Astrocyte of the cerebellum (primary cell): ENCODE data around the gene PDS5B.

ENCODE experiments used
- DNase-seq: peaks from one replicate; pipeline ENCODE4 v3.0.0-alpha.2; 2011; ENCODE audit warnings: low read depth
- H3K4me3 ChIP-seq: 2 replicates; pipeline ENCODE4 v1.5.1; 2011; ENCODE audit warnings: mild to moderate bottlenecking, low read depth, low read length, moderate library complexity
- in situ Hi-C: cut with HindIII; loops from 2 replicates; pipeline ENCODE4 v1.10.0; 2017; ENCODE audit warnings: low sequenced_read_pairs
- TF ChIP-seq, protein P1 (sequence below): IDR thresholded peaks from 2 replicates; pipeline ENCODE4 v1.5.1; 2012; ENCODE audit warnings: low read length, low read depth, moderate library complexity, mild to moderate bottlenecking; ENCODE audit errors: missing control alignments

PDS5B gene

DNA sequence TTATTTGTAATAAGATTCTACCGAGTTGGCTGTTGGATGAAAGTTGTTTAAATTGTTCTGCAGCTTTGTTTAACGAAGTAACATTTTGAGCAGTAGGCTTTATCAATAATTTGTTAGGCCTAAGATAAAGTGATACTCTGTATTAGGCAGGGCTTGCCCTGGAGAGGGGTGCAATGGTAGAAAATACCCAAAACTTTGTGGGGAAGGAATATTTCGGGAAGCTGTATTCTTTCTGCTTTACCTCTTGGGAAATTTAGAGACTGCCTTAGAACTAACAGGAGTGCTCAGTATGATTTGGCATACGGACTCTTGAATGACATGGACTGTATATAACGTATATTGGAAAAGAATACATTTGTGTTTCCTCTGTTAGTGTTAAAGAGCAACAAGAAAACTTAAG is 2.5 kb downstream of the PDS5B start:
- DNase-seq, result no peak
- TF ChIP-seq, protein P1, sequence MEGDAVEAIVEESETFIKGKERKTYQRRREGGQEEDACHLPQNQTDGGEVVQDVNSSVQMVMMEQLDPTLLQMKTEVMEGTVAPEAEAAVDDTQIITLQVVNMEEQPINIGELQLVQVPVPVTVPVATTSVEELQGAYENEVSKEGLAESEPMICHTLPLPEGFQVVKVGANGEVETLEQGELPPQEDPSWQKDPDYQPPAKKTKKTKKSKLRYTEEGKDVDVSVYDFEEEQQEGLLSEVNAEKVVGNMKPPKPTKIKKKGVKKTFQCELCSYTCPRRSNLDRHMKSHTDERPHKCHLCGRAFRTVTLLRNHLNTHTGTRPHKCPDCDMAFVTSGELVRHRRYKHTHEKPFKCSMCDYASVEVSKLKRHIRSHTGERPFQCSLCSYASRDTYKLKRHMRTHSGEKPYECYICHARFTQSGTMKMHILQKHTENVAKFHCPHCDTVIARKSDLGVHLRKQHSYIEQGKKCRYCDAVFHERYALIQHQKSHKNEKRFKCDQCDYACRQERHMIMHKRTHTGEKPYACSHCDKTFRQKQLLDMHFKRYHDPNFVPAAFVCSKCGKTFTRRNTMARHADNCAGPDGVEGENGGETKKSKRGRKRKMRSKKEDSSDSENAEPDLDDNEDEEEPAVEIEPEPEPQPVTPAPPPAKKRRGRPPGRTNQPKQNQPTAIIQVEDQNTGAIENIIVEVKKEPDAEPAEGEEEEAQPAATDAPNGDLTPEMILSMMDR, result no peak
- peak overlapping the region; percentile 76 for H3K4me3 ChIP-seq
- in situ Hi-C loops, result no loop called here

DNA sequence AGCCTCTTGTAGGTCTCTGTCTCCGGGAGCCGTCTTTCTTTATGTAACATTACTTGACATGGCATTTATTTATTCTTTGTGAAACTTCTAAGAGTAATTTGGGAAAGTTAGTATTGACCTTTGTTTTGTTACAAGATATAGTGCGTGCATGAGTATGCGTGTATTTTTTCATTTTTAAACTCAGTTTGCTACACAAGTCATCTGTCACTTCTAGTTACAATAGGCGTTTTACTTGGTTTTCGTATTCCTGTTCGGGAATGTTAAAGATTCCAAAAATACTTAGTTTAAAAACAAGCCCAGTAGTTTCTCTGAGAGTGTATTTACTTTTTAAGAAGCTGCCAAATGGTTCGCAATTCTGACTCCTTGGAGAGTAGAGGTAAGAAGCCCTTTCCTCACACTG is 3.2 kb downstream of the PDS5B start:
- in situ Hi-C loops, result no loop called here
- peak overlapping the region; percentile 76 for H3K4me3 ChIP-seq
- no peak for DNase-seq
- TF ChIP-seq, protein P1, result no peak

DNA sequence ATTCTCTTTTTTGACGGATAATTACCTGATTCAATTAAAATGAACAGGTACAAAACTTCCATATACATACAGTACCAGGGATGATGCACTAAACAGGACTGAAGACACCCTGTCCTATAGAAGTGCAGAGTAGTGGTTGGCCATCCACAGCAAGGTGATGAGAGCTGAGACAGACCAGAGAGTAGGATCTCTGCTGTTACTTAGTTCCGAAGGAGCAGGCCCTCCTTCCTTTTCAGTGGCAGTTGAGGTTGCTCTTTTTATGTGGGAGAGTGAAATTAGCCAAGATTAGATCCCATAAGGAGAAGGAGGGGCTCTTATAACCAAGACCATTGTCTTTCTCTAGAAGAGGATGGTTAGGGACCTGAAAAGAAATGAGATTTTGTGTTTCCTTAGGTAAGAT is 4.0 kb downstream of the PDS5B start:
- in situ Hi-C loops, result no loop called here
- no peak for DNase-seq
- no peak overlapping the region for H3K4me3 ChIP-seq
- TF ChIP-seq, protein P1, result no peak

DNA sequence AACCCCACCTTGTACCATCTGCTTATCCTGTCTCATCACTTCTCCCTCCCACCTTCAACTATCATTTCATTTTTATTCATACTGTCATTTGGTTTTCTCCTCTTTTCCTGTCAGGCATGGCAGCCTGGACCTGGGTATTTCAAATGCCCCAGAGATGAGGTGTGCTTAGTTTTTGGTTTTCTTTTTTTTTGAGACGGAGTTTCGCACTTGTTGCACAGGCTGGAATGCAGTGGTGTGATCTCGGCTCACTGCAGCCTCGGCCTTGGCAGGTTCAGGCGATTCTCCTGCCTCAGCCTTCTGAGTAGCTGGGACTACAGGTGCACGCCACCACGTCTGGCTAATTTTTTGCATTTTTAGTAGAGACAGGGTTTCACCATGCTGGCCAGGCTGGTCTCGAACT is 5.8 kb downstream of the PDS5B start:
- in situ Hi-C loops, result no loop called here
- no peak for DNase-seq
- TF ChIP-seq, protein P1, result no peak
- H3K4me3 ChIP-seq, result no peak overlapping the region

DNA sequence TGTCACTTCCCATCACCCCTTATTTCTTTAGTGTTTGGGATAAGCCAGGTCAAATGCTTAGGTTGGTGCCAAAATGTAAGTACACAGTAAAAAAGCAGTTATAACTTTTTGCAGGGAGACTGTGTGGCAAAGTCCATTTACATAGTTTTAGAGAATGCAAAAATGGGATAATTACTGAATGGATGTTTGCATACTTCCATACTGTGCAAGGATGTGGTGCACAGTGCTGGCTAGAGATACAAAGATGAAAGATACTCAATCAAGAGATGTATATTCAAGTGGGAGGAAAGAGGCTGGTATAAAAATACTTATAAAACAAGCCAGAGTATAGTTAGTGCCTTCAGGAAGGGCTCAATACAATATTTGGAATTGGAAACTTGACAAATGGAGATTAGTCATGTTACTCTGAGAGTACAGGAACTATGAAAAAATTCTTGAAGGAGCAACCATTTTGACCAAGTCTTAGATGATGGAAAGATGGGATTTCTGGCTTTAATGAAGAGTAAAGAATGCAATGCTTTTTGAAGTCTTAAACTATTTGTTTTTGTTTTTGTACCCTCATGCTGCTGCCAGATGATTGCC is 8.0 kb downstream of the PDS5B start:
- no peak for DNase-seq
- H3K4me3 ChIP-seq, result no peak overlapping the region
- TF ChIP-seq, protein P1, result no peak
- in situ Hi-C loops, result no loop called here

DNA sequence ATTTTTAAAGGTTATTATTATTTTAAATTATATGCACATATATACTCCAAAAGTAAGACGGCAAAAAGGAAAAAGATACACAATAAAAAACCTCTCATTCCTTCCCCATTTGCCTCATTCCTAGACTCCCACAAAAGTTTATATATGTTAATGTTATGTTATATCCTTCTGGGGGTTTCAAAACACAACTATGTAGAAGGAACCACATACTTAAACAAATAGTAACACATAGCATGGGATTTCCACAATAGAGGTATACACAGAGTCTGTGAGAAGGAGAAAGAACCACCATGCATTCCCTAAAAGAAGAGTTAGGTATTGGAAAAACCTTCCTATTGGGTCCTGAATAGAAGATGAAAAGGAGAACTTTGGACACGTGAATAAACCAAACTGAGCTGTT is 9.1 kb downstream of the PDS5B start:
- in situ Hi-C loops, result no loop called here
- no peak overlapping the region for H3K4me3 ChIP-seq
- TF ChIP-seq, protein P1, result no peak
- no peak for DNase-seq
